DOHH2 (cell line): Measurements from ENCODE around the gene KPRP.

Source experiments
- H3F3A ChIP-seq: fragments of 200-600 bp; sonication (generic), shearing (Covaris generic); 2 replicates; pipeline ENCODE4 v1.6.0; 2016; ENCODE audit warnings: antibody characterized with exemption, mild to moderate bottlenecking; ENCODE audit not compliant: control insufficient read depth, insufficient read depth
- H3K27ac ChIP-seq: fragments of 200-600 bp; sonication (generic); 2 replicates; pipeline ENCODE4 v1.5.1; 2014; ENCODE audit warnings: low read depth, mild to moderate bottlenecking, low read length, moderate library complexity
- H3K27me3 ChIP-seq: fragments of 200-600 bp; sonication (generic); 2 replicates; pipeline ENCODE4 v1.6.1; 2014; ENCODE audit warnings: mild to moderate bottlenecking, low read length, mixed read lengths; ENCODE audit not compliant: control insufficient read depth
- H3K36me3 ChIP-seq: fragments of 200-600 bp; sonication (generic); 2 replicates; pipeline ENCODE4 v1.6.1; 2014; ENCODE audit warnings: mild to moderate bottlenecking, low read length, moderate library complexity, mixed read lengths; ENCODE audit not compliant: control insufficient read depth
- H3K4me1 ChIP-seq: fragments of 200-600 bp; sonication (generic); 2 replicates; pipeline ENCODE4 v1.6.1; 2014; ENCODE audit warnings: mild to moderate bottlenecking, low read length, mixed read lengths; ENCODE audit not compliant: control insufficient read depth
- H3K4me2 ChIP-seq: fragments of 200-600 bp; sonication (generic); 2 replicates; pipeline ENCODE4 v1.6.0; 2014; ENCODE audit warnings: mild to moderate bottlenecking, low read length, moderate library complexity
- H3K4me3 ChIP-seq: fragments of 200-600 bp; sonication (generic); 2 replicates; pipeline ENCODE4 v1.5.1; 2014; ENCODE audit warnings: mild to moderate bottlenecking, low read length, mixed read lengths
- H3K79me2 ChIP-seq: fragments of 200-600 bp; sonication (generic); 2 replicates; pipeline ENCODE4 v1.6.1; 2014; ENCODE audit warnings: mild to moderate bottlenecking, low read length, mixed read lengths; ENCODE audit not compliant: control insufficient read depth
- H3K9me2 ChIP-seq: fragments of 200-600 bp; sonication (generic); replicated peaks from 2 replicates; pipeline ENCODE4 v1.6.1; 2014; ENCODE audit warnings: mild to moderate bottlenecking, low read length, mixed read lengths; ENCODE audit not compliant: control insufficient read depth
- H3K9me3 ChIP-seq: fragments of 200-600 bp; sonication (generic); 2 replicates; pipeline ENCODE4 v1.6.1; 2014; ENCODE audit warnings: antibody characterized with exemption, low read length, mixed read lengths; ENCODE audit not compliant: control insufficient read depth, insufficient read depth
- H4K20me1 ChIP-seq: fragments of 200-600 bp; sonication (generic); 2 replicates; pipeline ENCODE4 v1.6.0; 2014; ENCODE audit warnings: low read depth, mild to moderate bottlenecking, antibody characterized with exemption, low read length, moderate library complexity; ENCODE audit not compliant: control insufficient read depth, insufficient read depth
- CTCF ChIP-seq: fragments of 200-600 bp; sonication (generic); IDR thresholded peaks from one replicate; pipeline ENCODE4 v1.5.1; 2014; ENCODE audit warnings: antibody characterized with exemption, mild to moderate bottlenecking, low read depth, low read length; ENCODE audit not compliant: poor library complexity, severe bottlenecking
- EZH2phosphoT487 ChIP-seq: fragments of 200-600 bp; sonication (generic); IDR thresholded peaks from 2 replicates; pipeline ENCODE4 v1.6.1; 2017; ENCODE audit warnings: borderline replicate concordance, mild to moderate bottlenecking, antibody characterized with exemption, low read length, moderate library complexity, mixed read lengths

Gene KPRP

GRCh38 chr1:152783095-152783494 lies 25.3 kb downstream of the KPRP start:
- H3K4me3 ChIP-seq, result no peak overlapping the region
- no peaks in the 10 kb centered on the region for H3K9me2 ChIP-seq
- H3K4me2 ChIP-seq, result no peak overlapping the region
- H3K4me1 ChIP-seq, result no peaks in the 10 kb centered on the region
- H3F3A ChIP-seq, result no peaks in the 10 kb centered on the region
- TF ChIP-seq CTCF (no peak), EZH2phosphoT487 (no peak)
- H3K9me3 ChIP-seq, result no peaks in the 10 kb centered on the region
- H3K27me3 ChIP-seq, result no peaks in the 10 kb centered on the region
- H3K79me2 ChIP-seq, result no peaks in the 10 kb centered on the region
- H4K20me1 ChIP-seq, result no peaks in the 10 kb centered on the region
- H3K36me3 ChIP-seq, result no peaks in the 10 kb centered on the region
- no peak overlapping the region for H3K27ac ChIP-seq

- Histone ChIP-seq H3K4me1 (no peaks in the 10 kb centered on the region), H4K20me1 (no peaks in the 10 kb centered on the region), H3K27ac (no peak within 1 kb of the TSS), H3F3A (no peaks in the 10 kb centered on the region), H3K9me3 (no peaks in the 10 kb centered on the region), H3K4me3 (no peak within 1 kb of the TSS), H3K9me2 (no peaks in the 10 kb centered on the region), H3K36me3 (no peaks in the 10 kb centered on the region), H3K4me2 (no peak within 1 kb of the TSS), H3K79me2 (no peaks in the 10 kb centered on the region), H3K27me3 (no peaks in the 10 kb centered on the region)
- TF ChIP-seq CTCF (no peak), EZH2phosphoT487 (no peak)
These were observed 28.3 kb downstream of the KPRP start, which contains the start of gene LCE1E for GRCh38 chr1:152786077-152786476. TSS of gene LCE1E (plus strand) at chr1:152786257. CDS start at chr1:152787300, 1,043 bp downstream.

- no peaks in the 10 kb centered on the region for H3K9me2 ChIP-seq
- TF ChIP-seq EZH2phosphoT487 (no peak), CTCF (no peak)
- H3F3A ChIP-seq, result no peaks in the 10 kb centered on the region
- H3K36me3 ChIP-seq, result no peaks in the 10 kb centered on the region
- H3K27ac ChIP-seq, result no peak overlapping the region
- H3K79me2 ChIP-seq, result no peaks in the 10 kb centered on the region
- H3K27me3 ChIP-seq, result no peaks in the 10 kb centered on the region
- H3K4me2 ChIP-seq, result no peak overlapping the region
- no peak overlapping the region for H3K4me3 ChIP-seq
- no peaks in the 10 kb centered on the region for H4K20me1 ChIP-seq
- no peaks in the 10 kb centered on the region for H3K4me1 ChIP-seq
- H3K9me3 ChIP-seq, result no peaks in the 10 kb centered on the region
These were observed 37.9 kb downstream of the KPRP start for GRCh38 chr1:152795686-152796085.

- Histone ChIP-seq H3K79me2 (no peaks in the 10 kb centered on the region), H3K27ac (no peak within 1 kb of the TSS), H3K27me3 (no peaks in the 10 kb centered on the region), H3K4me2 (no peak within 1 kb of the TSS), H4K20me1 (no peaks in the 10 kb centered on the region), H3K9me2 (no peaks in the 10 kb centered on the region), H3K9me3 (no peaks in the 10 kb centered on the region), H3K4me3 (no peak within 1 kb of the TSS), H3K36me3 (no peaks in the 10 kb centered on the region), H3F3A (no peaks in the 10 kb centered on the region), H3K4me1 (no peaks in the 10 kb centered on the region)
- TF ChIP-seq CTCF (no peak), EZH2phosphoT487 (no peak)
These were observed 38.6 kb downstream of the KPRP start, which contains the start of gene LCE1D for GRCh38 chr1:152796421-152796820. TSS of gene LCE1D (plus strand) at chr1:152796721. CDS start at chr1:152797795, 1,074 bp downstream.
